ENCODE measurements around the gene FAM13A.

DNA sequence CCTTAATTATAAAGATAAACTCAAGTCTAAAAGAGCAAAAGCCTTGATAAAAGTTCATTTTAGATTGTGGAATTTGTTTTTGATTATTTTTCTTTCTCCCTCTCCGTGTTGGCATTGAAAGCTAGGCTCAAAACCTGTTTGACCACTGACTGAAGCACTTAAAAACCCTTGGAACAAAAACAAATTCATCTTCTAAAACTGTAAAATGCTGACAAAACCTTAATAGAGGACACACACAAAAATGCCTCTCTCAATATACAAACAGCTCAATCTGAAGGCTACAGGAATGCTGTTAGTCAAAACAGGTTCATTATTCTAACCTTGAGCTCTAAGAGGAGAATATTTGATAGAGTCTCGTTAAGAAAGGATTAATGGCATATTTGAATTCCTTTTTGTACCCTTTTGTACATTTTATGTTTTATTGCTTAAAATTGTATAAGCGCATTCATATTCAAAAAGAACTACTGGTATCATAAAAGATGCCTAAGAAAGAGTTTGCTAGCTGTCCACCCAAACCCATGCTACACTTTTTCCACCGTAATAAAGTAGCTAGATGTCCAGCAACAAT is 285.0 kb downstream of the FAM13A start:
- TF ChIP-seq ZFX (IDR thresholded peaks at IDR 0.05; ENCODE audit: borderline replicate concordance) (no peak), CTCF (IDR thresholded peaks at IDR 0.05) (no peak)
